HG02678 (cell line): ENCODE results near the gene PDGFRB.
A peak's percentile ranks its signal among the peaks of the same experiment; 100 is the strongest.

Experiments used
- ATAC-seq: cut with Tn5 transposase; IDR thresholded peaks from one replicate; pipeline ENCODE4 v1.9.1; 2021; ENCODE audit warnings: mild to moderate bottlenecking, moderate library complexity; ENCODE audit not compliant: unreplicated experiment

PDGFRB gene

GRCh38 chr5:150164211-150164980, 8.8 kb upstream of the PDGFRB start:
- ATAC-seq, result no peak

- ATAC-seq, result no peak
These were observed 8.0 kb upstream of the PDGFRB start for GRCh38 chr5:150163547-150164059.

- ATAC-seq, result no peak
These were observed 7.4 kb upstream of the PDGFRB start for GRCh38 chr5:150163035-150163434.

GRCh38 chr5:150162142-150162513, 6.5 kb upstream of the PDGFRB start:
- ATAC-seq, result no peak

- peak; percentile 72 for ATAC-seq
These were observed 5.8 kb upstream of the PDGFRB start for GRCh38 chr5:150161242-150162141.

GRCh38 chr5:150160448-150161081, 4.9 kb upstream of the PDGFRB start:
- ATAC-seq, result no peak

GRCh38 chr5:150159741-150160179, 4.1 kb upstream of the PDGFRB start:
- no peak for ATAC-seq

GRCh38 chr5:150159031-150159430, 3.4 kb upstream of the PDGFRB start:
- no peak for ATAC-seq

- ATAC-seq, result no peak
These were observed 2.7 kb upstream of the PDGFRB start for GRCh38 chr5:150158170-150158949.

GRCh38 chr5:150157168-150157567, 1.5 kb upstream of the PDGFRB start:
- ATAC-seq, result no peak

- no peak for ATAC-seq
These were observed 895 bp upstream of the PDGFRB start for GRCh38 chr5:150156540-150156939.

- ATAC-seq, result no peak
These were observed 353 bp upstream of the PDGFRB start for GRCh38 chr5:150156027-150156368.

GRCh38 chr5:150154618-150155128, 972 bp downstream of the PDGFRB start:
- ATAC-seq, result no peak

GRCh38 chr5:150153957-150154617, 1.6 kb downstream of the PDGFRB start:
- ATAC-seq, result peak; percentile 41

GRCh38 chr5:150153483-150153882, 2.2 kb downstream of the PDGFRB start:
- no peak for ATAC-seq

GRCh38 chr5:150152636-150153462, 2.8 kb downstream of the PDGFRB start:
- no peak for ATAC-seq

- ATAC-seq, result no peak
These were observed 6.0 kb downstream of the PDGFRB start for GRCh38 chr5:150149618-150150017.

GRCh38 chr5:150148117-150148927, 7.3 kb downstream of the PDGFRB start:
- ATAC-seq, result no peak
